HG03442 (cell line): ENCODE measurements around the gene H2BW1.
A peak's percentile ranks its signal among the peaks of the same experiment; 100 is the strongest.
"Not testable (repeated sequence)": the region's sequence is repeated elsewhere in the genome, so short reads cannot be mapped to it uniquely, and the experiment has no call there.

Experiments
- ATAC-seq: cut with Tn5 transposase; IDR thresholded peaks from one replicate; pipeline ENCODE4 v1.9.1; 2021; ENCODE audit warnings: mild to moderate bottlenecking, moderate library complexity; ENCODE audit not compliant: unreplicated experiment

H2BW1 gene, protein sequence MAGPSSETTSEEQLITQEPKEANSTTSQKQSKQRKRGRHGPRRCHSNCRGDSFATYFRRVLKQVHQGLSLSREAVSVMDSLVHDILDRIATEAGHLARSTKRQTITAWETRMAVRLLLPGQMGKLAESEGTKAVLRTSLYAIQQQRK

DNA sequence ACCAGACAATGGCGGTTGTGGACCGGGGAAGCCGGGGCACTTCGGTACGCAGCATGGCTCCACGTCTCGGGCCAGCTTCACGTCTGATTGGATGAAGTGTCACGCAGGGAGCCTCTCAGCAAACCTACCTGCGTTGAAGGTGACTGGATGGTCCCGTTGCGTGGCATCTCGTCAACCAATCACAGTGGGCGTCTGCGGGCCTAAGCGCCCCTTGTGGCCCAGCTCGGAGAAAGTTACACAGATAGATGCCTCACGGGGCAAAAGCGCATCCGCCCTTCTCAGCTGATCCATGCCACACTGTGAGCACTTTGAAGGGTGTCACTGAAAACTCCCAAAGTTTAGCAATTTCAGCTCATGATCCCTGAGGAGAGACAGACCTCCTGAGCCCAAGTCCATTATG is at the start of gene H2BW1:
TSS of gene H2BW1 (minus strand) at position 103 of the 400 bp plus-strand sequence. CDS start 132 bp downstream, outside the sequence.
- no peak for ATAC-seq

DNA sequence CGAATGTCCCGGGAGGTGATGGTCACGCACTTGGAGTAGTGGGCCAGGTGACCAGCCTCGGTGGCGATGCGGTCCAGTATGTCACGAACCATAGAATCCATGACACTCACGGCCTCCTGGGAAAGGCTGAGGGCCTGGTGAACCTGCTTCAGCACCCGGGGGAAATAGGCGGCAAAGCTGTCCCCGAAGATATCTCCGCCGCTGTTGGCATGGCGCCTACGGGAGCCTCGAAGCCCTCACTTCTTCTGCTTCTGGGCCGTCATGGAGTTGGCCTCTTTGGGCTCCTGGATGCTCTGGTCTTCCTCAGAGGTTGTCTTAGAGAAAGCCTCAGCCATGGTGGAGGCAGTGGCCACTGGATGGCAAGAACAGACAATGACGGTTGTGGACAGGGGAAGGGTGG is 49.1 kb upstream of the H2BW1 start:
- not testable (repeated sequence) for ATAC-seq

DNA sequence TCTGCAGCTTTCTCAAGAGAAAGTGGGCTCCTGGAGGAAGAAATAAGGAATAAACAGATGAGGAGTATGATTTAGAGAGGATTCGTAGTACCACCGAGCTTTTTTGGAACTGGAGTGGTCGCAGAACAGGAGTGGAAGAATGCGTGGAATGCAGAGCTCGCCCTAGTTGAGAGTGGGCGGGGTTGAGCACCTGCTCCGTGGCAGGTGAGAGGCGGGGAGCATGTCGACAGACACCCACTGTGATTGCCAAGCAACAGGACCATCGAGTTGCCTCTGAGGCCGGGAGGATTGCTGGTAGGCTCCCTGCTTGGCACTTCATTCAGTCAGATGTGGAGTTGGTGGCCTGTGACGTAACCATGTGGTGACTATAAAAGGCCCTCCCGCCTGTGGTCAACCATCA is 41.4 kb upstream of the H2BW1 start:
- ATAC-seq: not testable (repeated sequence)

DNA sequence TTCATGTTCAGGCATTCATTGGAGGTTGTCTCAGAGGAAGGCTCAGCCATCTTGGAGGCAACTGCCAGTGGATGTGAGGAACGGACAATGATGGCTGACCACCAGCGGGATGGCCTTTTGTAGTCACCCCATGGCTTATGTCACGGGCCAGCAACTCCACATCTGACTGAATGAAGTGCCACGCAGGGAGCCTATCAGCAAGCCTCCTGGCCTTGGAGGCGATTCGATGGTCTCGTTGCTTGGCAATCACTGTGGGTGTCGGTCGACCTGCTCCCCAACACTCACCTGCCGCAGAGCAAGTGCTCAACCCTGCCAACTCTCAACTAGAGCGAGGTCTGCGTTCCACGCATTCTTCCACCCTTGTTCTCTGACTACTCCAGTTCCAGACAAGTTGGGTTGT is 33.7 kb upstream of the H2BW1 start:
- ATAC-seq: no peak

DNA sequence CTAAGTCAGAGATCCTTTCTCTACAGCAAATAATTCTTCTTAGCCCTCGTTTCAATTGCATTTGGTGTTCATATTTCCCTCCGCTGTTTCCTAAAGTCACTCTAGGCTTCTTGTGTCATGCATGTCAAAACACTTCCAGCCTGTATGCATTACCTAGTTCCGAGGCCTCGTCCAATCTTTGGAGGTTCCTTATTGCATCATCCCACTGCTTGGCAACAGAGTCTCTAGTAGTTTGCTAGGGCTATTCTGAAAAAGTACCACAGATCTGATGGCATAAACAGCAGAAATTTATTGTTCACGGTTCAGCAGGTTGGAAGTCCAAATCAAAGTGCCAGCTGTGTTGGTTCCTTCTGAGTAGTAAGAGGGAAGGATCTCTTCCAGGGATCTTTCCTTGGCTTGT is 32.1 kb upstream of the H2BW1 start:
- no peak for ATAC-seq

DNA sequence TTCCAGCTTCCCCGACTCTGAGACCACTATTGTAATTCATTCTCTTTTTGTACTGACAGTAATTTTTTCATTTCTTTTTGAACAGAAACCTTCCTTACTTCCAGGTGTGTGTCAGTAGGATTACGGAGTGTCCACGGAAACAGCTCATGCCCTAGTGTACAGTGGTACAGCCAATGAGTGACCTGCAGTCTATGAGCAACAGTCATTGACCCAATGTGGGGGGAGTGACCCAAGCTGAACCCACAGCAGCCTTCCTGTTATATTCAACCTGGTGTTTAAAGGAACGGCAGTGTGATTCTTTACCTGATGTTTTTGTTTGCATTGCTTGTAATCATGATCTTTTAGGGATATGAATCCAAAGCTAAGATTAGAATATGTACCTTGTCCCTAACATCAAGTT is 27.5 kb upstream of the H2BW1 start:
- ATAC-seq: no peak

DNA sequence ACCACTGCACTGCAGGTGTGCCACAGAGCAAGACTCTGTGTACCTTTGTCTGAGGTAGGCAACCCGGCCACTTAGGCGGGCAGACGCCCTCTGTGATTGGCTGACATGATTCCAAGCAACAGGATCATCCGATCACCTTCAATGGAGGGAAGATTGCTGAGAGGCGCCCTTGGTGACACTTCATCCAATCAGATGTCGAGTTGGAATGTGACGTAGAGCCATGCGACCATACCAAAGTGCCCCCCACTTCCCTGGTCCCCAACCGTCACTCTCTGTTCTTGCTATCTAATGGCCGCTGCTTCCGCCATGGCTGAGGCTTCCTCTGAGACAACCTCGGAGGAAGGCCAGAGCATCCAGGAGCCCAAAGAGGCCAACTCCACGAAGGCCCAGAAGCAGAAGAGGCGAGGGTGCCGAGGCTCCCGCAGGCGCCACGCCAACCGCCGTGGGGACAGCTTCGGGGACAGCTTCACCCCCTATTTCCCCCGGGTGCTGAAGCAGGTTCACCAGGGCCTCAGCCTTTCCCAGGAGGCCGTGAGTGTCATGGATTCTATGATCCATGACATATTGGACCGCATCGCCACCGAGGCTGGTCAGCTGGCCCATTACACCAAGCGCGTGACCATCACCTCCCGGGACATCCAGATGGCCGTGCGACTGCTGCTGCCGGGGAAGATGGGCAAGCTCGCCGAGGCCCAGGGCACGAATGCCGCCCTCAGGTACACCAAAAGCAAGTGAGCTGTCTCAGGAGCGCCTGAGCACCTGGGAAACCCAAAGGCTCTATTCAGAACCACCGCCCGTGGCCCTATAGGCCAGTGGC is 26.4 kb upstream of the H2BW1 start, which contains the start of gene H2BW2:
TSS of gene H2BW2 (plus strand) at position 268 of the 817 bp plus-strand sequence. CDS start at position 307, 39 bp downstream.
- no peak for ATAC-seq

DNA sequence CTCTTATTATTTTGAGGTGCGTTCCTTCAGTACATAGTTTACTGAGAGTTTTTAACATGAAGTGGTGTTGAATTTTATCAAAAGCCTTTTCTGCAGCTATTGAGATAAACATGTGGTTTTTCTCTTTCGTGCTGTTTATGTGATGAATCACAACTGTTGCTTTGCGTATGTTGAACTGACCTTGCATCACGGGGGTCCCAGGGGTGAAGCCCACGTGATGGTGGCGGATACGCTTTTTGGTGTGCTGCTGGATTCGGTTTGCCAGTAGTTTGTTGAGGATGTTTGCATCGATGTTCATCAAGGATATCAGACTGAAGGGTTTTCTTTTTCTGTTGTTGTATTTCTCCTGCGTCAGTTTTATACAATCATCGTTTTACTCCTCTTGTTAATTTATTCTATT is 4.6 kb upstream of the H2BW1 start:
- ATAC-seq: no peak

DNA sequence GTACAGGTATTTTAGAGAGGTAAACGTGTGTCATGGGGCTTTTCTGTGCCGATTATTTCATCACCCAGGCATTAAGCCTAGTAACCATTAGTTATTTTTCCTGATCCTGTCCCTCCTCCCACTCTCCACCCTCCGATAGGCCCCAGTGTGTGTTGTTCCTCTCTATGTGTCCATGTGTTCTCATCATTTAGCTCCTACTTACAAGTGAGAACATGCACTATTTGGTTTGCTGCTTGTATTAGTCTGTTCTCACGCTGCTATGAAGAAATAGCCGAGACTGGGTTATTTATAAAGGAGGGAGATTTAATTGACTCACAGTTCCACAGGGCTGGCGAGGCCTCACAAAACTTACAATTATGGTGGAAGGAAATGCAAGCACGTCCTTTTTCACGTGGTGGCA is 2.1 kb upstream of the H2BW1 start:
- not testable (repeated sequence) for ATAC-seq

DNA sequence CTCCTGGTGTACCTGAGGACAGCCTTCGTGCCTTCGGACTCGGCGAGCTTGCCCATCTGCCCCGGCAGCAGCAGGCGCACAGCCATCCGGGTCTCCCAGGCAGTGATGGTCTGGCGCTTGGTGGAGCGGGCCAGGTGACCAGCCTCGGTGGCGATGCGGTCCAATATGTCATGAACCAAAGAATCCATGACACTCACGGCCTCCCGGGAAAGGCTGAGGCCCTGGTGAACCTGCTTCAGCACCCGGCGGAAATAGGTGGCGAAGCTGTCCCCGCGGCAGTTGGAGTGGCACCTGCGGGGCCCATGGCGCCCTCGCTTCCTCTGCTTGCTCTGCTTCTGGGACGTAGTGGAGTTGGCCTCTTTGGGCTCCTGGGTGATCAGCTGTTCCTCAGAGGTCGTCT is 350 bp downstream of the H2BW1 start:
- no peak for ATAC-seq

DNA sequence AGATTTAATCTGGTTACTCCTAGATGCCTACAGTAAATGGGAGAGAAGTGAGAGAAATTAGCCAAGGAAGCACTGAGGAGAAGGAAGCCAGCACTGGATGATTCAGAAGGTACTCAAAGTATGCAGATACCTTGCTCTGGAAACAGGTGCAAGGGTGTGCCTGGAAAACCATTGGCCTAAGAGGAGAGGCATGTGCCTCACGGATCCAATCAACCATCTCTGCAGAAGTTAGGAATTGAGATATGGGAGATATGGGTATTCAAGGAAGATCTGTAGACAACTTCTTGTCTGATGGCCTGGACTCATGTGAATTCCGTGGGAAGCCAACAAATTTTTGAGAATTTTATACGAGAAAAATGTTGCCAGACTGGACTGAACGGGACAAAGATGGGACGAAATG is 4.7 kb downstream of the H2BW1 start:
- ATAC-seq: no peak

DNA sequence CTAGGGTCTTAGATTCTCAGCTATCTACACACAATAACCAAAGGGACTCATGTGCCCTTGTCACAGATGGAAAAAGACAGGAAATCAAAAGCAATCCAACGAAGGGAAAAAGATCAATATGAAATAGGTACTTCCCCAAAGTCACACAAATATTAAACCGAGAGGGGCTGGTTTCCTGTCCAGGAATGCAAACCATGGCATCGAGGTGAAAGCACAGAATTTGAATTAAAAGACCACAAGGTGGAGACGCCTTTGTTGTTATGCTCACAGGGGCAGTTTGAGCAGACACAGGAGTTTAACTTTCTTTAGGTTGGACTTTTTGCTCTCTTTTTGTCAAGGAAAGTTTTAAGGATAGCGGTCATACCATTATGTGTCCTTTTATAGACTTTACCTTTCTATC is 14.3 kb downstream of the H2BW1 start:
- ATAC-seq: peak; percentile 57

DNA sequence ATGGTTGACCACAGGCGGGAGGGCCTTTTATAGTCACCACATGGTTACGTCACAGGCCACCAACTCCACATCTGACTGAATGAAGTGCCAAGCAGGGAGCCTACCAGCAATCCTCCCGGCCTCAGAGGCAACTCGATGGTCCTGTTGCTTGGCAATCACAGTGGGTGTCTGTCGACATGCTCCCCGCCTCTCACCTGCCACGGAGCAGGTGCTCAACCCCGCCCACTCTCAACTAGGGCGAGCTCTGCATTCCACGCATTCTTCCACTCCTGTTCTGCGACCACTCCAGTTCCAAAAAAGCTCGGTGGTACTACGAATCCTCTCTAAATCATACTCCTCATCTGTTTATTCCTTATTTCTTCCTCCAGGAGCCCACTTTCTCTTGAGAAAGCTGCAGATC is 30.0 kb downstream of the H2BW1 start:
- ATAC-seq: not testable (repeated sequence)

DNA sequence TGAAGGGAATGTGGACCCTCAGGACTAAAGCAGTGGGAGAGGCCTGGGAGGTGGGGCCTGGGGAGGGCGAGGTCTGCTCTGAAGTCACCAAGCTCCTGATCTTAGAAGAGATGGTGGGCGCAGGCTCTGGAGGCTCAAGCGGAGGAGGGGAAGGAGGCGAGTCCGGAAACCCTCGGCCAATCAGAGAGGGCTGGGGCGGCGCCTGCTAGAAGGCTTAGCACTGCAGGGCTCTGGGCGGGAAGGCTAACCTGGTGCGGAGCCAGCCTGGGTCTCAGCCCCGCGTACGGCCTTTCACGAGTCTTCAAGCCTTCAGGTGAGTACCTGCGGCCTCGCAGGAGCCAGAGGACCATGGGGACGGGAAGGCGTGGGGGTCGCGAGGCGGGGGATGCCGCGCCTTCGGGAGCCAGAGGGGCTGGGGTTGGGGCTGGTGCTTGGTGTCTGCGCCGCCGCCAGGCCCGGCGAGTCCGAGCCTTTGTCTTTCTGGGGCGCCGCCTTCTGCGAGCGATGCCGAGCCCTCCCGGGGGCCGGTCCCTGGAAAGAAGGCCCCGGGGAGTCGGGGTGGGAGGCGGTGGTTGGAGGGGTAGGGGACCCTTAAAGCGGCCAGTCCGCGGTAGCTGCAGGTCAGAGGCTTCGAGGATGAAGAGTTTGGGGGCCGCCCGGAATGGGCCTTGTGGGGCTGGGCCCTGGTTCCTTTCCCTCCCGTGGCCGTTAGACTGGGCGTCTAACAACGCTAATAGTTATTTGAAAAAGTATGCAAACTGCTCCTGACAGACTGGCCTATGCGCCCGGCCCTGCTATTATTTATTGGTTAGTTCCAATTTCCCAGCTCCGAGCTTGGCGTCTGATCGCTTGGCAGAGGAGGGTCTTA is 50.9 kb downstream of the H2BW1 start, which contains the start of gene TMSB15B:
TSS of gene TMSB15B (plus strand) at position 217 of the 868 bp plus-strand sequence.
- peak; percentile 84 for ATAC-seq
